A549 (cell line): ENCODE results near the gene DYNLT2.

Source experiments
- CHD4 ChIP-seq: fragments of 200-600 bp; sonication (generic); IDR thresholded peaks from 2 replicates; pipeline ENCODE4 v1.6.1; 2016; ENCODE audit warnings: antibody characterized with exemption, mild to moderate bottlenecking, borderline replicate concordance
- HOXB13 ChIP-seq: fragments of 250-450 bp; sonication (Bioruptor Pico); IDR thresholded peaks from 2 replicates; pipeline ENCODE4 v1.5.0; 2020; ENCODE audit warnings: low read depth, mild to moderate bottlenecking, moderate library complexity
- KDM1A ChIP-seq: fragments of 200-600 bp; sonication (generic); IDR thresholded peaks from 2 replicates; pipeline ENCODE4 v1.6.1; 2016; ENCODE audit warnings: low read depth, mild to moderate bottlenecking
- MAFK ChIP-seq: fragments of 450-650 bp; IDR thresholded peaks from 2 replicates; pipeline ENCODE4 v1.6.1; 2014; ENCODE audit not compliant: partially characterized antibody
- MAZ ChIP-seq: fragments of 150-350 bp; IDR thresholded peaks from 2 replicates; pipeline ENCODE4 v1.6.1; 2014; ENCODE audit warnings: antibody characterized with exemption, low read depth, low read length, borderline replicate concordance
- PHF8 ChIP-seq: fragments of 200-600 bp; sonication (generic); IDR thresholded peaks from 2 replicates; pipeline ENCODE4 v1.6.1; 2016; ENCODE audit warnings: low read depth, mild to moderate bottlenecking, antibody characterized with exemption, moderate library complexity, borderline replicate concordance
- POLR2A ChIP-seq: IDR thresholded peaks from 2 replicates; pipeline ENCODE4 v1.6.1; 2012; ENCODE audit warnings: mild to moderate bottlenecking, low read length
- RAD21 ChIP-seq, 2 experiments: fragments of >200 bp in 1 of 2; sonication (Bioruptor Twin) in 1 of 2; formaldehyde crosslinking in 1 of 2; IDR thresholded peaks in 1 of 2; conservative IDR thresholded peaks in 1 of 2; 2 replicates in 1 of 2; 3 replicates in 1 of 2; pipeline ENCODE4 v1.6.1; 2012 to 2018; ENCODE audit warnings: inconsistent platforms in 1 of 2
- RNF2 ChIP-seq: fragments of 200-600 bp; sonication (generic); IDR thresholded peaks from 2 replicates; pipeline ENCODE4 v1.6.1; 2016; ENCODE audit warnings: low read depth, mild to moderate bottlenecking, antibody characterized with exemption, moderate library complexity, borderline replicate concordance
- TP53 ChIP-seq: fragments of 250-450 bp; sonication (Bioruptor Pico); IDR thresholded peaks from 2 replicates; pipeline ENCODE4 v1.5.0; 2021; ENCODE audit warnings: mild to moderate bottlenecking, moderate library complexity
- TF ChIP-seq, protein P1 (sequence below): fragments of >200 bp; sonication (Bioruptor Twin); formaldehyde crosslinking; IDR thresholded peaks from 3 replicates; pipeline ENCODE4 v1.5.1; 2016
- TF ChIP-seq, protein P2 (sequence below): fragments of 200-600 bp; sonication (generic); IDR thresholded peaks from 2 replicates; pipeline ENCODE4 v1.6.1; 2016; ENCODE audit warnings: antibody characterized with exemption, mild to moderate bottlenecking, moderate library complexity

DNA sequence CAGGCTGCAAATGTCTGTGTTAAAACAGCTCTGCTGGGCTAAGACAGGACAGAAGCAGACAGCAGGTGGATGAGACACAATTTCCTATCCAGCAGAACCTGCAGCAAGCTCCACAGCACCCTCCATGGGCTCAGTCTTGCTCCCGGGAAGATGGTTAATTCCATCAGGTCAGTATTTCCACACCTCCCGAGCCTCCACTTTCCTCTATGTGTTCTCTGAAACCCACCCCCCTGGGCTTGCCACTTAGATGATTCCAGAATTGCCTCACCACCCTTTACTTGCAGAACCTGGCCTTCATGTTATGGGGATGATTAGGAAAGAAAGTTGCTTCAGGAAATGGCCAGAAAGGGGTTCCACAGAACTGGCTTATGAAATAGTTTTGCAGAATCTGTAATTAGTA is 43.8 kb upstream of the DYNLT2 start:
- TF ChIP-seq MAZ (no peak), RNF2 (no peak), POLR2A (no peak), TP53 (CRISPR knock-in tag) (no peak), RAD21 (conservative IDR thresholded peaks at IDR 0.05 in 1 of 2, IDR thresholded peaks at IDR 0.05 in 1 of 2) (no peak), CHD4 (no peak), KDM1A (no peak), MAFK (no peak), HOXB13 (no peak), PHF8 (no peak)
- TF ChIP-seq, protein P1, sequence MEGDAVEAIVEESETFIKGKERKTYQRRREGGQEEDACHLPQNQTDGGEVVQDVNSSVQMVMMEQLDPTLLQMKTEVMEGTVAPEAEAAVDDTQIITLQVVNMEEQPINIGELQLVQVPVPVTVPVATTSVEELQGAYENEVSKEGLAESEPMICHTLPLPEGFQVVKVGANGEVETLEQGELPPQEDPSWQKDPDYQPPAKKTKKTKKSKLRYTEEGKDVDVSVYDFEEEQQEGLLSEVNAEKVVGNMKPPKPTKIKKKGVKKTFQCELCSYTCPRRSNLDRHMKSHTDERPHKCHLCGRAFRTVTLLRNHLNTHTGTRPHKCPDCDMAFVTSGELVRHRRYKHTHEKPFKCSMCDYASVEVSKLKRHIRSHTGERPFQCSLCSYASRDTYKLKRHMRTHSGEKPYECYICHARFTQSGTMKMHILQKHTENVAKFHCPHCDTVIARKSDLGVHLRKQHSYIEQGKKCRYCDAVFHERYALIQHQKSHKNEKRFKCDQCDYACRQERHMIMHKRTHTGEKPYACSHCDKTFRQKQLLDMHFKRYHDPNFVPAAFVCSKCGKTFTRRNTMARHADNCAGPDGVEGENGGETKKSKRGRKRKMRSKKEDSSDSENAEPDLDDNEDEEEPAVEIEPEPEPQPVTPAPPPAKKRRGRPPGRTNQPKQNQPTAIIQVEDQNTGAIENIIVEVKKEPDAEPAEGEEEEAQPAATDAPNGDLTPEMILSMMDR: no peak
- TF ChIP-seq, protein P2, sequence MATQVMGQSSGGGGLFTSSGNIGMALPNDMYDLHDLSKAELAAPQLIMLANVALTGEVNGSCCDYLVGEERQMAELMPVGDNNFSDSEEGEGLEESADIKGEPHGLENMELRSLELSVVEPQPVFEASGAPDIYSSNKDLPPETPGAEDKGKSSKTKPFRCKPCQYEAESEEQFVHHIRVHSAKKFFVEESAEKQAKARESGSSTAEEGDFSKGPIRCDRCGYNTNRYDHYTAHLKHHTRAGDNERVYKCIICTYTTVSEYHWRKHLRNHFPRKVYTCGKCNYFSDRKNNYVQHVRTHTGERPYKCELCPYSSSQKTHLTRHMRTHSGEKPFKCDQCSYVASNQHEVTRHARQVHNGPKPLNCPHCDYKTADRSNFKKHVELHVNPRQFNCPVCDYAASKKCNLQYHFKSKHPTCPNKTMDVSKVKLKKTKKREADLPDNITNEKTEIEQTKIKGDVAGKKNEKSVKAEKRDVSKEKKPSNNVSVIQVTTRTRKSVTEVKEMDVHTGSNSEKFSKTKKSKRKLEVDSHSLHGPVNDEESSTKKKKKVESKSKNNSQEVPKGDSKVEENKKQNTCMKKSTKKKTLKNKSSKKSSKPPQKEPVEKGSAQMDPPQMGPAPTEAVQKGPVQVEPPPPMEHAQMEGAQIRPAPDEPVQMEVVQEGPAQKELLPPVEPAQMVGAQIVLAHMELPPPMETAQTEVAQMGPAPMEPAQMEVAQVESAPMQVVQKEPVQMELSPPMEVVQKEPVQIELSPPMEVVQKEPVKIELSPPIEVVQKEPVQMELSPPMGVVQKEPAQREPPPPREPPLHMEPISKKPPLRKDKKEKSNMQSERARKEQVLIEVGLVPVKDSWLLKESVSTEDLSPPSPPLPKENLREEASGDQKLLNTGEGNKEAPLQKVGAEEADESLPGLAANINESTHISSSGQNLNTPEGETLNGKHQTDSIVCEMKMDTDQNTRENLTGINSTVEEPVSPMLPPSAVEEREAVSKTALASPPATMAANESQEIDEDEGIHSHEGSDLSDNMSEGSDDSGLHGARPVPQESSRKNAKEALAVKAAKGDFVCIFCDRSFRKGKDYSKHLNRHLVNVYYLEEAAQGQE: no peak
